Natural killer cell (primary cell): Measurements from ENCODE around the gene MYCL. TPM values are rescaled to one million over a fixed set of nuclear protein-coding genes. Genes with fewer than 3 reads are reported as not detected.

Experiments used
- ATAC-seq, 3 donors: fragments of 150-1000 bp in 2 of 3; fragments of 200-7000 bp in 1 of 3; cut with Tn5 transposase; 1 replicate in 1 of 3; 2 replicates in 2 of 3; pipeline ENCODE4 v1.10.0; 2021; ENCODE audit warnings: mild to moderate bottlenecking in 2 of 3, moderate library complexity in 2 of 3
- DNase-seq, 2 donors: peaks; one replicate each; pipeline versions ENCODE4 v3.0.0 to v3.0.0-alpha.2; 2013 to 2021; ENCODE audit warnings: mixed read lengths in 1 of 2
- H3K27ac ChIP-seq: one replicate; pipeline ENCODE4 v1.5.1; 2013; ENCODE audit warnings: mild to moderate bottlenecking, low read length
- H3K27me3 ChIP-seq: one replicate; pipeline ENCODE4 v1.6.1; 2013; ENCODE audit warnings: low read length; ENCODE audit not compliant: control insufficient read depth, insufficient read depth
- H3K36me3 ChIP-seq: one replicate; pipeline ENCODE4 v1.6.1; 2013; ENCODE audit warnings: low read length; ENCODE audit not compliant: control insufficient read depth, insufficient read depth
- H3K4me1 ChIP-seq: one replicate; pipeline ENCODE4 v1.6.1; 2013; ENCODE audit warnings: low read length; ENCODE audit not compliant: control insufficient read depth, insufficient read depth
- H3K4me3 ChIP-seq: one replicate; pipeline ENCODE4 v1.5.1; 2013; ENCODE audit warnings: low read length
- H3K9me3 ChIP-seq: one replicate; pipeline ENCODE4 v1.6.1; 2013; ENCODE audit warnings: low read length; ENCODE audit not compliant: control insufficient read depth, insufficient read depth
- H3K27ac Mint-ChIP-seq, 2 donors: one replicate each; pipeline ENCODE4 v1.8.0; 2022; ENCODE audit warnings: mild to moderate bottlenecking in 2 of 2, mixed read lengths in 2 of 2, moderate library complexity in 1 of 2
- H3K27me3 Mint-ChIP-seq, 2 donors: one replicate each; pipeline ENCODE4 v1.8.0; 2022; ENCODE audit warnings: low read depth in 2 of 2, mixed read lengths in 2 of 2
- H3K36me3 Mint-ChIP-seq: one replicate; pipeline ENCODE4 v1.8.0; 2022; ENCODE audit warnings: mixed read lengths
- H3K4me1 Mint-ChIP-seq, 2 donors: one replicate each; pipeline ENCODE4 v1.8.0; 2022; ENCODE audit warnings: mixed read lengths in 2 of 2
- H3K4me3 Mint-ChIP-seq: one replicate; pipeline ENCODE4 v1.8.0; 2022; ENCODE audit warnings: mild to moderate bottlenecking, moderate library complexity, mixed read lengths
- H3K9me3 Mint-ChIP-seq, 2 donors: one replicate each; pipeline ENCODE4 v1.8.0; 2022; ENCODE audit warnings: mixed read lengths in 2 of 2
- WGBS: methylation state at CpG from one replicate; pipeline ENCODE4 v1.1.7; 2013; ENCODE audit warnings: missing lambda C conversion rate; ENCODE audit not compliant: insufficient coverage; 5-methylcytosine and 5-hydroxymethylcytosine counted together
- intact Hi-C: fragments of 100-400 bp; cut with micrococcal nuclease; formaldehyde crosslinking; loops from one replicate; pipeline ENCODE4 v1.14.2; 2022
- total RNA-seq, 4 donors: library from RNA; stranded (reverse); fragments of 120-200 nt in 1 of 4; gene quantifications; one replicate each; pipeline versions ENCODE4 v1.2.3 to v1.2.4, GENCODE V29; 2013 to 2022
- TF ChIP-seq, protein P1 (sequence below): fragments of 200-600 bp; IDR thresholded peaks from one replicate; pipeline ENCODE4 v1.8.0; 2022; ENCODE audit warnings: antibody characterized with exemption

Gene MYCL
- total RNA-seq, 3 donors from 2014 or later (not counting 1 experiment from before 2014, with no cell fraction given), result 0.70 to 1.9 (median 0.92) TPM

DNA sequence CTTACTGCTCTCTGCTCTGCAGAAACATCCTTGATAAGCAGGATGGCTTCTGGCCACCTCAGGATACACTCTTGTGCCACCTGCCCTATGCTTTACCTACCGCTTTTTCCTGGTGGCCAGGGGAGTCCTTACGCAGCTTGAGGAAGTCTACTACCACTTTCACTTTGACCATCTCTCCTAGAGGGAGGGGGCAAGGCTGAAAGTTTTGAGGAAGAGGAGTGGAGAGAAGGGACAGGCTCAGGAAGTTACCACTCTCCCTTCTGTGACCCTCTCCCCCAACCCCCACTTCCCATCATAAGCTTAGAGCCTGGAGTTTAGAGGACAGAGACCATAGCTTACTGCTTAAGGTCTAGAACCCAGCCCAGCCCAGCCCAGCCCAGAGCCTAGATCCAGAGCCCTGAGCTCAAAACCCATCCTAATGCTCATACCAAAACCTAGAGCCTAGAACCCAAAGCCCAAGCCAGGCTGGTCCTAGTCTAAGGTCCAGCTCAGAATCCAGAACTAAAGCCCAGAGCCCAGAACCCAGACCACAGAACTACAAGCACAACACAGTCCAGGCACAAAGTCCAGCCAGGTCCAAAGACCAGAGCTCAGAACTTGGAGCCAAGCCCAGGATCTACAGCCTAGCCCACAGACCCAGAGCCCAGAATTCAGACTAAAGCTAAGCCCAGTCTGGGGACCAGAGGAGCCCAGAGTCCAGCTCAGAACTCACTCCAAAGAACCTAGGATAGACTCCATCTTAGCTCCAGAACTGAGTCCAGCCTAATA, 35.2 kb upstream of the MYCL start:
- H3K27ac Mint-ChIP-seq, result no peak overlapping the region
- Histone ChIP-seq H3K9me3 (no peaks in the 10 kb centered on the region), H3K36me3 (no peaks in the 10 kb centered on the region), H3K4me3 (no peak overlapping the region), H3K27me3 (no peaks in the 10 kb centered on the region), H3K4me1 (peaks cover 19% of the 10 kb centered on the region), H3K27ac (no peak overlapping the region)
- H3K27me3 Mint-ChIP-seq, result peaks cover 0 to 2% of the 10 kb centered on the region in 2 donors
- no peaks in the 10 kb centered on the region for H3K9me3 Mint-ChIP-seq
- no peak overlapping the region for H3K4me3 Mint-ChIP-seq
- intact Hi-C loops, result no loop called here
- H3K4me1 Mint-ChIP-seq, result no peaks in the 10 kb centered on the region
- no peaks in the 10 kb centered on the region for H3K36me3 Mint-ChIP-seq
- ATAC-seq (peak in 1 of 3 donors; percentile 63), DNase-seq (no peak)
- 67% methylated on average over 1 of the region's 2 CpGs for WGBS
- TF ChIP-seq, protein P1, sequence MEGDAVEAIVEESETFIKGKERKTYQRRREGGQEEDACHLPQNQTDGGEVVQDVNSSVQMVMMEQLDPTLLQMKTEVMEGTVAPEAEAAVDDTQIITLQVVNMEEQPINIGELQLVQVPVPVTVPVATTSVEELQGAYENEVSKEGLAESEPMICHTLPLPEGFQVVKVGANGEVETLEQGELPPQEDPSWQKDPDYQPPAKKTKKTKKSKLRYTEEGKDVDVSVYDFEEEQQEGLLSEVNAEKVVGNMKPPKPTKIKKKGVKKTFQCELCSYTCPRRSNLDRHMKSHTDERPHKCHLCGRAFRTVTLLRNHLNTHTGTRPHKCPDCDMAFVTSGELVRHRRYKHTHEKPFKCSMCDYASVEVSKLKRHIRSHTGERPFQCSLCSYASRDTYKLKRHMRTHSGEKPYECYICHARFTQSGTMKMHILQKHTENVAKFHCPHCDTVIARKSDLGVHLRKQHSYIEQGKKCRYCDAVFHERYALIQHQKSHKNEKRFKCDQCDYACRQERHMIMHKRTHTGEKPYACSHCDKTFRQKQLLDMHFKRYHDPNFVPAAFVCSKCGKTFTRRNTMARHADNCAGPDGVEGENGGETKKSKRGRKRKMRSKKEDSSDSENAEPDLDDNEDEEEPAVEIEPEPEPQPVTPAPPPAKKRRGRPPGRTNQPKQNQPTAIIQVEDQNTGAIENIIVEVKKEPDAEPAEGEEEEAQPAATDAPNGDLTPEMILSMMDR, result no peak

DNA sequence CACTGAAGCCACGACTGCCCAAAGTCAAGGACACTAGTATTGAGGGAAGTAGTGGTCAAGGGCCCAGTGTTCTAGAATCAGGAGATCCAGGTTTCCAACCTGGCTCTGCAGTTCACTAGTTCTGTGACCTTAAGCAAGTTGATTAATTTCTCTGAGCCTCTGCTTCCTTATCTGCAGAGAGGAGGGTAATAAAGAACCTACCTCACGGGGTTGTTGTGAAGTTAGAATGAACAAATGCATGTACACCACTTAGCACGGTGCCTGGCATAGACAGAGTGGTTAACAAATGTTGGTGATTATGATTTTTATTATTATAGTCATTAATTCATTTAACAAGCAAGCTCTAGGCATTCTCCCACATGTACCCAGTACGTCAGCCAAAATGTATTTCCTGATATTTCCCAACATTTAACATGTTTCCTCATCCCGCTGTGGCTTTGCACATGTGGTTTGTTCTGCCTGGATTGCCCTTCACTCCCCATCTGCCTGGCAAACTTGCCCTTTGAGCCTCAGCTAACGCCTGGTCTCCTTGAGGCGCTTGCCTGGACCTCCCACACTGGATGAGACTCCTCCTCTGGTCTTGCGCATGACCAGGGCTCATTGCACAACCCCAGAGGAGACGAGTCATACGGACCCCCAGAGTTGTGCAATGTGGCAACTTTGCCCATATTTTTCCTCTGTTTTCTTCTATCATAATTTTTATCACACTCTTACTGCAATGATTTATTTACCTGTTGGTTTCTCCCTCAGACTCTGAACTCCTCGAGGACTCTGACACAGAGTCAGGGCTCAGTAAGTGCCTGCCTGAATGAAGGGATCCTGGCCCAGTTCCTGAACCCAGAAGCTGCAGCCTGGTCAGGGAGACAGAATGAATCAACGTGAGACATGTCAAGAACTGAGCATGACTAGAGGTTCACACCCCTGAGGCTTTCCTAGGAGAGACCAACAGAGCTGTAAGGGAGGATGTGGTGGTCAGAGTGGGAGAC, 32.5 kb upstream of the MYCL start:
- Mint-ChIP-seq H3K27me3 (peaks cover 0 to 7% of the 10 kb centered on the region in 2 donors), H3K9me3 (no peaks in the 10 kb centered on the region), H3K4me3 (no peak overlapping the region), H3K4me1 (no peaks in the 10 kb centered on the region), H3K36me3 (no peaks in the 10 kb centered on the region), H3K27ac (no peak overlapping the region)
- Histone ChIP-seq H3K36me3 (no peaks in the 10 kb centered on the region), H3K9me3 (no peaks in the 10 kb centered on the region), H3K27ac (no peak overlapping the region), H3K27me3 (no peaks in the 10 kb centered on the region), H3K4me1 (peaks cover 19% of the 10 kb centered on the region), H3K4me3 (no peak overlapping the region)
- WGBS, result 59% methylated on average over 11 of the region's 12 CpGs
- TF ChIP-seq, protein P1, result no peak
- DNase-seq (no peak), ATAC-seq (peak in 1 of 3 donors; percentile 56)
- intact Hi-C loops, result no loop called here

DNA sequence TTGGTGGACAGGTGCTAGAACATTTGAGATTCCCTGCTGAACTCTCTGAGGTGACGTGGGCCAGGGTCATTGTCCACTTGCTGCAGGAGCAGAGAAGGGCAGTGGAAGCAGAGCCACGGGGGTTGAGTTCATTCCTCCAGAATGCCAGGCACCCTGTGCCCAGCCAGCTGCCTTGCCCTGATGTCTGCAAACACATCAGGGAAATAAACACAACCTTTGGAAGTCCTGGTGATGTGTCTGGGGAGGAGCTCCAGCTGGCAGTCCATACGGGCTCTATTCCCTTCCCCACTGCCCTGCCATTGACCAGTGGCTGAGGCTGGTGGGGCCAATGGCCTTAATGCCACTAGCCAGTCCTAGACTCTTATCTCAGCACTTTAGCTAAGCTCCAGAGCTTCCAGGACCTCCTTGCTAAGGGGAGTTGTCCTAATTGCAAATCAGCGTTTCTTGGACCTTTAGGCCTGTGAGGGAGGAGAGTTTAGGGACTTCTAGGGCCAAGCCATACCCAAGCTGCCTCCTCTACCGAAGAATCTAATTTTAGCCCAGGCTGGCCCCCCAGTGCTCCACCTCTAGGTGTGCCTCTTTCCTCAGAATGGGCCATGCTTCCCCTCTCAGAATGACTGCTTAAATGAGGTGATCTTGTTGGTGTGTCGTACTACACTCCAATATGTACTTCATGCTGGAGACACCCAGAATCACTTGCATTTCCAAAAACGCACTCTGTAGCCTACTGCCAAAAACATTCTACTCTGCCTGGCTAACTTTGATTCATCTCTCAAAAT, 27.3 kb upstream of the MYCL start:
- DNase-seq (no peak), ATAC-seq (no peak)
- H3K27ac Mint-ChIP-seq, result no peak overlapping the region

More for the DNA sequence above, 27.3 kb upstream of the MYCL start:
- no peaks in the 10 kb centered on the region for H3K9me3 Mint-ChIP-seq
- 73% methylated on average over 7 of the region's 7 CpGs for WGBS
- intact Hi-C loops, result no loop called here
- H3K36me3 ChIP-seq, result no peaks in the 10 kb centered on the region
- H3K27me3 ChIP-seq, result no peaks in the 10 kb centered on the region
- no peak overlapping the region for H3K4me3 Mint-ChIP-seq
- TF ChIP-seq, protein P1, result no peak
- H3K4me1 ChIP-seq, result peaks cover 13% of the 10 kb centered on the region
- peaks cover 0 to 7% of the 10 kb centered on the region in 2 donors for H3K27me3 Mint-ChIP-seq
- no peak overlapping the region for H3K27ac ChIP-seq
- no peaks in the 10 kb centered on the region for H3K36me3 Mint-ChIP-seq
- H3K4me3 ChIP-seq, result no peak overlapping the region
- H3K9me3 ChIP-seq, result no peaks in the 10 kb centered on the region
- H3K4me1 Mint-ChIP-seq, result peaks cover 0 to 9% of the 10 kb centered on the region in 2 donors
